HG02840 (cell line): ENCODE measurements around the gene C3orf62.

Experiments used
- ATAC-seq: cut with Tn5 transposase; IDR thresholded peaks from one replicate; pipeline ENCODE4 v1.9.1; 2021; ENCODE audit warnings: mild to moderate bottlenecking, moderate library complexity, moderate number of reproducible peaks; ENCODE audit not compliant: unreplicated experiment, low FRiP score

Gene C3orf62

DNA sequence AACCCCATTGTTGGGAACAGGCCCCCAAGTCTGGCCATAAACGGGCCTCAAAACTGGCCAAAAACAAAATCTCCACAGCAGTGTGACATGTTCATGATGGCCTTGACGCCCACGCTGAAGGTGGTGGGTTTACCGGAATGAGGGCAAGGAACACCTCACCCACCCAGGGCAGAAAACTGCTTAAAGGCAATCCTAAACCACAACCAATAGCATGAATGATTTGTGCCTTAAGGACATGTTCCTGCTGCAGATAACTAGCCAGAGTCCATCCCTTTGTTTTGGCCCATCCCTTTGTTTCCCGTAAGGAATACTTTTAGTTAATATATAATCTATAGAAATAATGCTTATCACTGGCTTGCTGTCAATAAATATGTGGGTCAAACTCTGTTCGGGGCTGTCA lies 57.9 kb downstream of the C3orf62 start:
- no peak for ATAC-seq
